Central memory CD4-positive, alpha-beta T cell (primary cell): ENCODE measurements around the gene MTARC2.

ENCODE experiments used
- DNase-seq: peaks from one replicate; pipeline ENCODE4 v3.0.0; 2022

Gene MTARC2

GRCh38 chr1:220770245-220770913 lies 22.3 kb downstream of the MTARC2 start:
- no peak for DNase-seq

DNA sequence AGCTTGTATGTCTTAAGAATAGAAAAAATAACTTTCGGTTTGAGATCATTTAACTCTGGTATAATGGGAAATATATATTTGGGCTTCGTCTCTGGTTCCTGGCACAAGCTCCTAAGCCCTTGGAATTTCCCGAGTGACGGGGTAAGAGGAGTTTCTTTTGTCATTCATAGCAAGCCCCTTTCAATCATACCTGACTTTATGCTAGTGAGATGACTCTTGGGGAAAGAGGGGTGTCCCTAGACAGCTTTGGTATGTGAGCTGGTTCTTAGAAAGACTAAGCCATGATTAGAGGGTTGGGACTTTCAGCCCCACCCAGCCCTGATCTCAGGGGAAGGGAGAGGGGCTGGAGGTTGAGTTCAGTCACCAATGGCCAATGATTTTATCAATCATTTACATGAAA lies 24.7 kb downstream of the MTARC2 start:
- no peak for DNase-seq

DNA sequence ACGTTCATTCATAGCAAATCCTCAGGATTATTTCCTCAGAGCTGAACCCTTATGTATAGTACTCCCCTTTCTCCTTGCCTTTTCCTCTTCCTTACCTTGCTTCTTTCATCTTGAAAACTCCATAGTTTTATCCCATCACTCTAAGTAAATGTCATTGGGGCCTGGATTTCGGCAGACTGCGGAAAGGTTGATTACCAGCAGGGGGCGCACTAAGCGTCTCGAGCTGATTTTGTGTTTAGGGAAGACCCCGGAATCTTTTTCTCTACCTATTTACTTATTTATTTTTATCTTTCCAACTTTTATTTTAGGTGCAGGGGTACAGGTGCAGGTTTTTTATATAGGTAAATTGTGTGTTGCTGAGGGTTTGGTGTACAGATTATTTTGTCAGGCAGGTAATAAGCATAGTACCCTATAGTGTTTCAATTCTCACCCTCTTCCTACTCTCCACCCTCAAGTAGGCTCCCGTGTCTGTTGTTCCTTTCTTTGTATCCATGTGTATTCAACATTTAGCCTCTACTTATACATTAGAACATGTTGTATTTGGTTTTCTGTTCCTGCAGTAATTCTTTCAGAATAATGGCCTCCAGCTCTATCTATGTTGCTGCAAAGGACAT lies 27.2 kb downstream of the MTARC2 start:
- DNase-seq = peak; percentile 9

GRCh38 chr1:220776254-220776653 lies 28.1 kb downstream of the MTARC2 start:
- DNase-seq = no peak

GRCh38 chr1:220776720-220777326 lies 28.7 kb downstream of the MTARC2 start:
- peak; percentile 31 for DNase-seq

DNA sequence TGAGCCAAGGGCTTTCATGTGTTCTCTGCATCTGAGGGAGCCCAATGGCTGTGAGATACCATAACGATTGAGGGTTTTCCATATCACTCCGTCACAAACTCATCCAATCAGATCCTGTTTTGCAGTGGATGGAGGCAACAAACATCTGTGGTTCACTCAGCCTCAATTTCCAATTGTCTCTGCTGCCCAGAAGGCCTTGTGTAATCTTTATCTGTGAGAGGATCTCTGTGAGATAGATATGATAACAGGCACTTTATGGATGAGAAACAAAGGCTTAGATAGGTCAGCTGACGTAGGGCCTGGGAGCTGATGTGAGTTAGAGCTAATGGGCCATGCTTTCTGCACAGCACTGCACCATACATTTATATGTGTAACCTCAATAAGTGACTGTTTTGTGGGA lies 35.3 kb downstream of the MTARC2 start:
- DNase-seq = no peak

GRCh38 chr1:220784751-220785150 lies 36.6 kb downstream of the MTARC2 start:
- no peak for DNase-seq

DNA sequence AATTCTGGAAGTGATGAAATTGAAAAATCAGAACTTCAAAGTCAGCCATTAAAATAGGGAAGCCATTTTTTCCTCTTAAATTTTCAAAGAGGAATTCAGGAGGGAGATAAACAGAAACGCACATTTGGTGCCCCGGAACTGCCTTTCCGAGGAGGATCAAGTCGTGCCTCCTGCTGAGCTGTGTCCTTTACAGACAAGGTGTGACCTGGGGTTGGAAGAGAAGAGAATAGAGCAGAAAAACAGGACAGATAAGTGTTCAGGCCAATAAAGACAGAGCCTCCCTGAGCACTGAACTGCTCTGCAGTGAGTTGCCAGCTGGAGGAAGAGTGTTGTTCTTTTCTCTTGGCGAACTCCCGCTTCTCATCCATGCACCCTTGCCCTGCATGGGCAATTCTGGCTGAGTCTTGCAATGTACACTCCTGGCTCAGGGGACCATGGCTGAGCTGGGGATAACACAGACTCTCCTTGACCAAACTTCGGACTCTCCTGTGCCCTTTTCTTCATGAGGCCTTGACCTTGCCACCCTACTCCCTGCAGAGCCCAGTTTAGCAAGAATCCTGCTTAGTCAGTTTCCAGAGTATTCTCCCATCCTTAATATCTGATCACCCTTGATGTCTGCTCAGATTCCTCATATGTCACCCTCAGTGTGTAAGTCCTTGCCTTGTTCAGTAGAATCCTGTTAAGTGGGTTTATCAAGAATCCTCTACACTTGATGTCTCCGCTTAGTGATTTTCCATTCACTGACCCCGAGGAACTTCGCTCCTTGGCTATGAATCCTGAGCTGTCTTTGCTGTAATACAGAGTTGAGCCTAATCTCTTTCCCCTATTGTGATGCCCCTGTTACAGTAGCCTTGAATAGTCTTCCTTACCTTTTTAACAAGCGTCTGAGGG lies 37.3 kb downstream of the MTARC2 start:
- no peak for DNase-seq

GRCh38 chr1:220786057-220786336 lies 37.9 kb downstream of the MTARC2 start:
- DNase-seq = no peak

GRCh38 chr1:220786337-220787068 lies 38.4 kb downstream of the MTARC2 start, which contains the start of gene MTARC1:
Gene MTARC1, plus strand, starts transcription at chr1:220786913. Its CDS starts 32 bp downstream, at chr1:220786945.
- no peak for DNase-seq

DNA sequence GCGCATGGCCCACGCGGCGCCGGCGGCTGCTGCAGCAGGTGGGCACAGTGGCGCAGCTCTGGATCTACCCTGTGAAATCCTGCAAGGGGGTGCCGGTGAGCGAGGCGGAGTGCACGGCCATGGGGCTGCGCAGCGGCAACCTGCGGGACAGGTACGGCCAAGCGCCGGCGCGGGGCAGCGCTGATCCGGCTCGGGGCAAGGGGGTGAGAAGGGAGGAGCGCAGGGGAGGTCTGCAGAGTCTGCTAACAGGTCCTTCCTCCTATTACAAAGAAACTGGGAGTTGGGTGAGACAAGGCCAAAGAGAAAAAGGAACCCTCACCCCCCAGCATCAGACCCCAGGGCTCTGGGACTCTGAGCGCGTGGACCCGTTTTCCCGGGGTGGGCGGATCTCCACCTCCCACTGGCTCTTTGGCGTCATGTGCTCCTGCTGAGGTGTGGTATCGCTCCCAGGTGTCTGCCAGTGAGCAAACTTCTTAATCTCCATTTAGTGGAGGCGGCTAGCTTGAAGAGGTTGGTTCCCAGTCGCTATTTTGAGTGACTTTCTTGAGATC lies 39.0 kb downstream of the MTARC2 start:
- DNase-seq = no peak

- DNase-seq = no peak
Measured at GRCh38 chr1:220788900-220789299, 40.8 kb downstream of the MTARC2 start.

- no peak for DNase-seq
Measured at GRCh38 chr1:220789532-220790147, 41.5 kb downstream of the MTARC2 start.

DNA sequence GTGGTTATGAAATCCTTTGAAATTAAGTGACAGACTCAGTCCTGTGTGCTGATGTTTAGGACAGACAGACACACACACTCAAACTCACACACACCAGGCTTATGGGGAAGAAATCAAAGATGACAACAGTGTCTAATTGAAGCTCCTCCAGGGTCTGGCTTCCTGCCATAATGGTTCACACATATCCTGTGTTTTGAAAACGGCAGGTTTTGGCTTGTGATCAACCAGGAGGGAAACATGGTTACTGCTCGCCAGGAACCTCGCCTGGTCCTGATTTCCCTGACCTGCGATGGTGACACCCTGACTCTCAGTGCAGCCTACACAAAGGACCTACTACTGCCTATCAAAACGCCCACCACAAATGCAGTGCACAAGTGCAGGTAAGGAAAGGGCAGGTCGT lies 43.2 kb downstream of the MTARC2 start:
- DNase-seq = no peak

GRCh38 chr1:220791956-220792355 lies 43.8 kb downstream of the MTARC2 start:
- DNase-seq = no peak

DNA sequence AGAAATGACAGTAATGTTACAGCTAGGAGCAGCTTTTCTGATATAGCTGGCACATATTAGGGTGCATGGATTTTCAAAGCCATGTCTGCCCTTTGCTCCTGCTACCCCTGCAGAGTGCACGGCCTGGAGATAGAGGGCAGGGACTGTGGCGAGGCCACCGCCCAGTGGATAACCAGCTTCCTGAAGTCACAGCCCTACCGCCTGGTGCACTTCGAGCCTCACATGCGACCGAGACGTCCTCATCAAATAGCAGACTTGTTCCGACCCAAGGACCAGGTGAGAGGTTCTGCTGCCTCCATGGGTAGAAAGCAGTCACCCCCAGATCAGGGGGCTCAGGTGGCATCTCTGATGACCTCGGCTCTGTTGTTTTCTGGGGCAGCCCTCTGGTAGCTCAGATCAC lies 48.4 kb downstream of the MTARC2 start:
- DNase-seq = no peak

DNA sequence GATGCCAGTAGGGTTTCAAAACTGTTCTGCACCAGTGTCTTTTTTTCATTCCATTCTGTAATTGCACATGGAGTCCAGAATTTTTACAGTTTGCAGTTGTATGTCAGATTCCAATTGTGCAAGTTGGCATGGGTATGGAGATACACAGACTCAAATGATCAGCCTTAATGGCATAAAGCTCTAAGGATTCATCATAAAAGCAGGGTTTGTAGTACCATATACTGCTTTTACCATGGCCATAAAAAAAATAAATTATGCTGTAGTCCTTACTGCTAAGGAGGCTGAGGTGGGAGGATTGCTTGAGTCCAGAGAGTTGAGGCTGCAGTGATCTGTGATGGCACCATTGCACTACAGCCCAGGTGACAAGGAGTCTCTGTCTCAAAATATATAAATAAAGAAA lies 48.9 kb downstream of the MTARC2 start:
- DNase-seq = no peak

GRCh38 chr1:220797553-220797952 lies 49.4 kb downstream of the MTARC2 start:
- DNase-seq = no peak

DNA sequence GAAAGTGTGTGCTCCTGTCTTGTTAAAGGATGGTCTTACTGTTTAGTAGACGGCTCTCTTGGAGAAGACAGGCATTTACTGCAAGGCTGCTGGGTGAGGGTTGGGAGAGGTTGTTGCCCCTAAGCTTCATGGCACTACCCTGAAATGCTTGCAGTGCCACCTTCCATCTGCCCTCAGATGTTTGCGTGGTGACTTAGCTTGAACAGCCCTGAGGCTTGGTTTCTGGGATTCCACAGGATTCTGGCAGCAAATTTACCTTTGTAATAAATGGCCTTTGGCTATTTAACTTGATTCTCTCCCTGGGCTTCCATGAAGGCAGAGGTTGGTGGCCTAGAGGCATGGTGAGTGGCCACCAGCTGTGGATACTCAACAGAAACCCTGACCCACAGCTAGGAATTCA lies 50.2 kb downstream of the MTARC2 start:
- DNase-seq = no peak

- no peak for DNase-seq
Measured at GRCh38 chr1:220800262-220800661, 52.1 kb downstream of the MTARC2 start.

DNA sequence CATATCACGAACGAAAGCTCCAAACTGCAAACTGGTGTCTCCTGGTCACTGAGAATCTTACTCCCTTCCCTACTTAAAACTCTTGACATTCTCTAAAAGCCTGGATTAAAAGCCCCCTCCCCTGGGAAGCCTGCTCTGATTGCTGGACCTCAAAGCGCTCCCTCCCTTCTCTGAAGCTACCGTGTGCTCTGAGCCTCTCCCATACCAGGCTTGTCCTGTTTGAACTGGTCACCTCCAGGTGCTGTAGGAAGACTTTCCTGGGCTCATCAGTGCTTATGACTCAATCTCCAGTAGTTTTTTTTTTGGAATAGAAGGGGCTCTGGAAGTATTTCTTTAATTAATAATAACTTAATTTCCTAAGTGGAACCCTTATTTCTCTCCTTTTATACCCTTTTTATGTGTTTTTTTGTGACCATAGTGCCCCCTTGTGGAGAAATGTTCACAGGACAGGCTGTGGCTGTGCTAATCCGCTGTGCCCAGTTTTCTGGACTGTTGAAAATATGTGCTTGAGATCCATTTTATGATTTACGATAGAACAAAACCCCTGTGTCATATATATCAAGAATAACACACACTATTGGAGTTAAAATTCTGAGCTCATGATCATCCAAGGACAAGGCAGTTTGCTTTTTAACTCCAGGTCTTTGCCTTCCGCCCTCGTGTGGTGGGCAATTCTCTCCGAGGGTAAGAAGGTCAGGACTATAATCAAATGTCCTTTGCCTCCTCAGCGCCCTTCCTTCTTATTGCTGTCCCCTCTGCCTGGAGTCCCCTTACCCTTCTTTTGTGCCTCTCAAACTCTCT lies 55.5 kb downstream of the MTARC2 start:
- no peak for DNase-seq
